Measurements from ENCODE around the gene STAC2. TPM values are rescaled to one million over a fixed set of nuclear protein-coding genes. Genes with fewer than 3 reads are reported as not detected.
A peak's percentile ranks its signal among the peaks of the same experiment; 100 is the strongest.

The STAC2 gene
- total and polyA plus RNA-seq, 9 of the 15 experiments (the other 6 are each of a cell fraction or from before 2014, with no cell fraction given) = not detected

GRCh38 chr17:39270923-39271322 is 45.2 kb upstream of the STAC2 start (continued):
- TF ChIP-seq REST (IDR thresholded peaks at IDR 0.05; ENCODE audit: borderline replicate concordance) (peak; percentile 82; the same call in 1 of the 2 replicates), REST (CRISPR knock-in tag; IDR thresholded peaks at IDR 0.05; ENCODE audit: low read depth) (no peak), RAD21 (CRISPR knock-in tag; conservative IDR thresholded peaks at IDR 0.05 in 1 of 2, IDR thresholded peaks at IDR 0.05 in 1 of 2) (peak; percentile 60 to 91), C11orf30 (IDR thresholded peaks at IDR 0.05; ENCODE audit: low read depth) (peak; percentile 38), SMC3 (conservative IDR thresholded peaks at IDR 0.05; ENCODE audit: insufficient read depth, low read depth, low read length) (peak; percentile 89), TCFL5 (CRISPR knock-in tag; conservative IDR thresholded peaks at IDR 0.05) (no peak), NRF1 (conservative IDR thresholded peaks at IDR 0.05 in 1 of 2, IDR thresholded peaks at IDR 0.05 in 1 of 2) (no peak), MEIS2 (IDR thresholded peaks at IDR 0.05; ENCODE audit: partially characterized antibody) (peak; percentile 48), PRDM10 (IDR thresholded peaks at IDR 0.05; ENCODE audit: partially characterized antibody) (no peak), PBX2 (CRISPR knock-in tag; IDR thresholded peaks at IDR 0.05; ENCODE audit: low read depth) (no peak), PBX2 (tag; conservative IDR thresholded peaks at IDR 0.05; ENCODE audit: low read depth) (peak; percentile 64), ZNF316 (IDR thresholded peaks at IDR 0.05) (peak; percentile 63), RHOXF2B (CRISPR knock-in tag; conservative IDR thresholded peaks at IDR 0.05) (no peak), ZNF165 (CRISPR knock-in tag; IDR thresholded peaks at IDR 0.05; ENCODE audit: borderline replicate concordance) (no peak), ZC3H11A (IDR thresholded peaks at IDR 0.05; ENCODE audit: low read depth, low read length) (no peak)

All from K562 (cell line).